SU-DHL-6 (cell line): Measurements from ENCODE around the gene ADAM12.

Source experiments
- H2AFZ ChIP-seq: fragments of 200-600 bp; sonication (generic); 2 replicates; pipeline ENCODE4 v1.6.1; 2014; ENCODE audit warnings: low read depth, mild to moderate bottlenecking, moderate library complexity, mixed read lengths, antibody characterized with exemption, low read length; ENCODE audit not compliant: severe bottlenecking
- H3F3A ChIP-seq: fragments of 200-600 bp; shearing (Covaris generic); 2 replicates; pipeline ENCODE4 v1.6.0; 2016; ENCODE audit warnings: antibody characterized with exemption, mild to moderate bottlenecking; ENCODE audit not compliant: insufficient read depth
- H3K27ac ChIP-seq: fragments of 200-600 bp; sonication (generic); 2 replicates; pipeline ENCODE4 v1.5.1; 2016; ENCODE audit warnings: low read depth, mild to moderate bottlenecking, low read length, moderate library complexity, mixed read lengths
- H3K27me3 ChIP-seq: fragments of 200-600 bp; sonication (generic), shearing (Covaris generic); 2 replicates; pipeline ENCODE4 v1.6.0; 2014; ENCODE audit warnings: mild to moderate bottlenecking, low read length
- H3K36me3 ChIP-seq: fragments of 200-600 bp; sonication (generic); 2 replicates; pipeline ENCODE4 v1.6.1; 2014; ENCODE audit warnings: mild to moderate bottlenecking, low read length, mixed read lengths
- H3K4me2 ChIP-seq: fragments of 300-600, 200-600 bp; shearing (Covaris generic), sonication (generic); 2 replicates; pipeline ENCODE4 v1.6.0; 2014; ENCODE audit warnings: low read length, low read depth, mild to moderate bottlenecking; ENCODE audit not compliant: poor library complexity, severe bottlenecking
- H3K4me3 ChIP-seq: fragments of 200-600 bp; sonication (generic); 2 replicates; pipeline ENCODE4 v1.5.1; 2014; ENCODE audit warnings: antibody characterized with exemption, low read length, mild to moderate bottlenecking, mixed read lengths; ENCODE audit not compliant: insufficient read depth, poor library complexity, severe bottlenecking
- H3K79me2 ChIP-seq: fragments of 200-600 bp; sonication (generic); 2 replicates; pipeline ENCODE4 v1.6.1; 2014; ENCODE audit warnings: mild to moderate bottlenecking, low read length, moderate library complexity; ENCODE audit not compliant: insufficient read depth
- H3K9ac ChIP-seq: fragments of 200-600 bp; sonication (generic); 2 replicates; pipeline ENCODE4 v1.7.0; 2014; ENCODE audit warnings: mild to moderate bottlenecking, low read length
- H3K9me2 ChIP-seq: fragments of 200-600 bp; sonication (generic); replicated peaks from 2 replicates; pipeline ENCODE4 v1.6.1; 2014; ENCODE audit warnings: low read length; ENCODE audit not compliant: insufficient read depth
- H3K9me3 ChIP-seq: fragments of 200-600 bp; sonication (generic); 2 replicates; pipeline ENCODE4 v1.6.1; 2014; ENCODE audit warnings: low read length, mixed read lengths; ENCODE audit not compliant: insufficient read depth
- H4K20me1 ChIP-seq: fragments of 200-600 bp; sonication (generic); 2 replicates; pipeline ENCODE4 v1.6.1; 2014; ENCODE audit warnings: low read depth, mild to moderate bottlenecking, antibody characterized with exemption, low read length, moderate library complexity, mixed read lengths
- CTCF ChIP-seq: fragments of 200-600 bp; sonication (generic); IDR thresholded peaks from one replicate; pipeline ENCODE4 v1.5.1; 2017; ENCODE audit warnings: antibody characterized with exemption, mild to moderate bottlenecking, low read length, moderate library complexity; ENCODE audit not compliant: insufficient read depth, poor library complexity, severe bottlenecking
- EZH2phosphoT487 ChIP-seq: fragments of 200-600 bp; sonication (generic), shearing (Covaris generic); conservative IDR thresholded peaks from 2 replicates; pipeline ENCODE4 v1.6.1; 2018; ENCODE audit warnings: mild to moderate bottlenecking, antibody characterized with exemption, low read length, moderate library complexity, mixed read lengths

ADAM12 gene

GRCh38 chr10:126001576-126001975 is 386.7 kb downstream of the ADAM12 start:
- no peak overlapping the region for H3K4me2 ChIP-seq
- no peak overlapping the region for H3K27ac ChIP-seq
- no peaks in the 10 kb centered on the region for H3K27me3 ChIP-seq
- no peaks in the 10 kb centered on the region for H3K36me3 ChIP-seq
- no peak for TF ChIP-seq EZH2phosphoT487
- TF ChIP-seq CTCF = no peak
- H3K79me2 ChIP-seq = no peaks in the 10 kb centered on the region
- no peak overlapping the region for H3K9ac ChIP-seq
- H4K20me1 ChIP-seq = no peaks in the 10 kb centered on the region
- H3F3A ChIP-seq = no peaks in the 10 kb centered on the region
- H2AFZ ChIP-seq = no peak overlapping the region
- H3K9me2 ChIP-seq = no peaks in the 10 kb centered on the region
- H3K4me3 ChIP-seq = no peak overlapping the region
- no peaks in the 10 kb centered on the region for H3K9me3 ChIP-seq

GRCh38 chr10:125999694-126000093 is 388.6 kb downstream of the ADAM12 start:
- no peaks in the 10 kb centered on the region for H4K20me1 ChIP-seq
- H3K27ac ChIP-seq = no peak overlapping the region
- H3K36me3 ChIP-seq = no peaks in the 10 kb centered on the region
- no peaks in the 10 kb centered on the region for H3K9me2 ChIP-seq
- no peak overlapping the region for H3K4me2 ChIP-seq
- no peaks in the 10 kb centered on the region for H3F3A ChIP-seq
- no peaks in the 10 kb centered on the region for H3K9me3 ChIP-seq
- no peak overlapping the region for H2AFZ ChIP-seq
- no peak overlapping the region for H3K9ac ChIP-seq
- no peaks in the 10 kb centered on the region for H3K79me2 ChIP-seq
- H3K27me3 ChIP-seq = no peaks in the 10 kb centered on the region
- TF ChIP-seq EZH2phosphoT487 (no peak), CTCF (no peak)
- no peak overlapping the region for H3K4me3 ChIP-seq

- Histone ChIP-seq H3K27ac (no peak overlapping the region), H3F3A (no peaks in the 10 kb centered on the region), H3K9me2 (no peaks in the 10 kb centered on the region), H3K36me3 (no peaks in the 10 kb centered on the region), H3K4me2 (no peak overlapping the region), H3K4me3 (no peak overlapping the region), H3K27me3 (no peaks in the 10 kb centered on the region), H3K9me3 (no peaks in the 10 kb centered on the region), H2AFZ (no peak overlapping the region), H3K79me2 (no peaks in the 10 kb centered on the region), H3K9ac (no peak overlapping the region), H4K20me1 (no peaks in the 10 kb centered on the region)
- TF ChIP-seq CTCF (no peak), EZH2phosphoT487 (no peak)
Observed at GRCh38 chr10:125997586-125997985, 390.7 kb downstream of the ADAM12 start.
